Medulla oblongata (tissue), 1 donor: ENCODE data around the gene MTMR4.

ENCODE experiments used
- DNase-seq: peaks from one replicate; pipeline ENCODE4 v3.0.0-alpha.2; 2015; ENCODE audit errors: extremely low spot score

The MTMR4 gene

DNA sequence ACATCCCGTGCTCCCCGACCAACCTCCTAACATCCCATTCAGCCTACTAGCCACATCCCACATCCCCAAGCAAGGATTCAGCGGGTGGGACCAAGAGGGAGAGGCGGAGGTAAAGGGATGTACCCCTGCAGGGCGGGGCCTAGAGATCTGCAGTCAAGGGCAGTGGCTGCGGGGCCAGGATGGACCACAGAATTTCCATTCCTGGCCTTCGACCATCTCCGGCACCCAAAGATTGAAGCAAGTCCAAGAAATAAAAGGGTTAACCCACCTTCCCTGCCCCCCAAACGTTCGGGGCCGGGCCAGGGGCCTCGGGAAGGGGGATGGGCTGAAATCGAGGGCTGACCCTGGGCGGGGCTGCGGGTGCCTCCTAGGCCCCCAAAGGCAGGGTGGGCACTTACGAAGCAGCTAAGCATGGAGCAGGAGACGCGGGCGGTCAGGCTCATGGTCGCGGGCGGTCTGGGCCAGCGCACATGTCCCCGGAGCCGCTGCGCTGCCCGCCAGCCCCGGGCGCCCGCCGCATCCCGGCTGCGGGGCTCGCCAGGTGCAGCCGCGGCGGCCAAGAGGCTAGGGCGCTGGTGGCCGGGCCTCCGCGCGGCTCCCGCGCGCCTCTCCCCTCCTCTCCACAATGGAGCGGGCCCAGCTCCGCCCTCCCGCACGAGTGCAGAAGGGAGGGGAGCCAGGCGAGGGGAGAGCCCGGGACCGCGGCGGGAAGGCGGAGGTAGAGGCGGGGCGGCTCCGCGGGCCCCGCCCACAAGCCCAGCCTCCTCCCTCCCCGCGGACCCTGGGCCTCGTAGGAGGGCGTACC is at the start of gene MTMR4:
Gene MTMR4, minus strand, starts transcription at position 674 of the 805 bp plus-strand sequence. Its CDS starts 231 bp downstream, at position 443.
- DNase-seq, result peak; percentile 92

- DNase-seq, result no peak
These were observed 46.1 kb upstream of the MTMR4 start for GRCh38 chr17:58560511-58560910.

- DNase-seq, result no peak
These were observed 43.5 kb upstream of the MTMR4 start for GRCh38 chr17:58557981-58558380.

- DNase-seq, result peak; percentile 84
These were observed 42.4 kb upstream of the MTMR4 start for GRCh38 chr17:58556833-58557250.

DNA sequence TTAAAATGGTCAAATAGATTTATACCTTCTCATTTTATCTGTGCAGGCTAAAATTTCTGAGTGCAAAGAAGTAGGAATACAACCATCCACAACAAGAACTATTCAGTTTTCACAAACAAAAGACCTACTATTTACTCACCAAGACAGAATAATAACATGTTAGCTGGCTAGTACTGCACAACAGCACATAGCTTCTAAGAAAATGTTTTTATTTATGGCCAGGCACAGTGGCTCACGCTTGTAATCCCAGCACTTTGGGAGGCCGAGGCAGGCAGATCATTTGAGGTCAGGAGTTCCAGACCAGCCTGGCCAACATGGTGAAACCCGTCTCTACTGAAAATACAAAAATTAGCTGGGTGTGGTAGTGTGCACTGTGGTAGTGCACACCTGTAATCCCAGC is 40.7 kb upstream of the MTMR4 start:
- peak; percentile 83 for DNase-seq

- no peak for DNase-seq
These were observed 26.8 kb upstream of the MTMR4 start for GRCh38 chr17:58541249-58541648.

GRCh38 chr17:58539698-58540097 is 25.3 kb upstream of the MTMR4 start:
- DNase-seq, result no peak

DNA sequence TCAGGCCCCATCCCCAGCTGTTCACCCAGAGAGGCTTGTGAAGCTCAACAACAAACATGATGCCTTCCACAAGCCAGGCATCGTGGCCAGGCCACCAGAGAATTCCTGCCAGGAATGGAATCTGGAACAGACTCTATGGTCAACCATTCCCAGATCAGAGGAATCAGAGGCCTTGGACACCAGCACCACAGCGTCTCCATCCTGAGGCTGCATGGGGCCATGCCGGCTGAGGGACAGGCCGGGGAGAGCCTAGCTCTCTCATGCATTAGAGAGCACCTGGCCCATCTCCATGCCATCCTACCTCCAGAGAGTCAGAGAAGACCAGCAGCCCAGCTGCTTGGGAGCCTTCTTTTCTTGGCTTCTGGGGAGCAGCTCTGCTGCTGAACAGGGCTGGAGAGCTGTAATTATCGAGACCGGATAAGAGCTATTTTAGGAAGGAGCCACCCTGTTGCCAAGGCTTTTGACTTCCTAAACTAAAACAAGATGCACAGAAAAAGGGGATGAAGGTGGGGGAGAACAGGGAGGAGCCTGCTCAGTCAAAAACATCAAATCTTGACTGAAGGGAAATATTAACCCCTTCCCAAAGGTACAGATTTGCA is 24.5 kb upstream of the MTMR4 start:
- no peak for DNase-seq

DNA sequence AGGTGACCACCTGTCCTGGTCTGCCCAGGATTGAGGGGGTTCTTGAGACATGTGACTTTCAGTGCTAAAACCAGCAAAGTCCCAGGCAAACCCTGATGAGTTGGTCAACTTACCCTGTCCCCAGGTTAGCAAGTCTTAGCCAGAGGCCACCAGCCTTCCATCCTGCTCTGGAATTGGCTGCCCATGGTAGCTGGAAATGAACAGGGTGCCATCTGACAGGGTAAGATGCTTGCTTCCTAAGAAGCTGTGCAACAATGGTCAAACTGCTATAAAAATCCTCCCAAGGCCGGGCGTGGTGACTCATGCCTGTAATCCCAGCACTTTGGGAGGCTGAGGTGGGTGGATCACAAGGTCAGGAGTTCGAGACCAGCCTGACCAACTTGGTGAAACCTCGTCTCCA is 22.8 kb upstream of the MTMR4 start:
- DNase-seq, result no peak

DNA sequence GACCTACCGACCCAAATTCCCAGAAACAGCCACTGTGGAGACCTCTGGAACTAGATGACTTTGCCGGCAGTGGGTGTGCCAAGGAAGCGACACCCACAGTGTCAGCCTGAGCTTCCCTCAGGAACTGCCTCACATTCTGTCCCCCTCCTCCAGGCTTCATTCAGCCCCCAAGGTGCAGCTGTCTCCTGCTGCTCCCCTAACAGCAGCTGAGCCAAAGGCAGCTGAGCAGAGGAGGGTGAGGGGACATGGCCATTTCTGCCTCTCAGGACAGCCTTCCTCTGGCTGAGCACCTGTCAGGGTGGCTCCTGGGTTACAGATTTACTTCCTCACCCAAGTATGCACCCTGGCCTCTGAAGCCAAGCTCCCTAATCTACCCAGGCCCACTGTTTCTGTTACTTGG is 22.1 kb upstream of the MTMR4 start:
- no peak for DNase-seq

DNA sequence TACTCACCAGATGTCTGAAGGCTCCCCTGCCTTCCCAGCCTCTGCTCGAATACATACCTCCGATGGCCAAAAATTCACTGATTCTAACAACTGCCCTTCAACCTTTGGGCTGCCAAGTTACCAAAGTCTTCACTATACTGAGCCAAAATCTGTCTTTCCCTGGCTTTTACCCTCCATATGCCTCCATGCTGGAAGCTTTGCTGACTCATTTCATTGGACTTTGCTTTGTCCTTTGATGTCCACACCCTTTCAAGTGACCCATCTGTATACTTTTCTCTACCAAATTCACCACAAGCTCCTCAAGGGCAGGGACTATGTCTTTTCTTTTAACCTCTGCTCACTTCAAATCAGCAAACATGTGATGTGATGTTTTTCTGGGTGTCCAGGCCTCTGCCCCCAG is 21.0 kb upstream of the MTMR4 start:
- DNase-seq, result no peak

GRCh38 chr17:58534901-58535421 is 20.5 kb upstream of the MTMR4 start:
- no peak for DNase-seq

- DNase-seq, result no peak
These were observed 19.9 kb upstream of the MTMR4 start for GRCh38 chr17:58534331-58534730.

DNA sequence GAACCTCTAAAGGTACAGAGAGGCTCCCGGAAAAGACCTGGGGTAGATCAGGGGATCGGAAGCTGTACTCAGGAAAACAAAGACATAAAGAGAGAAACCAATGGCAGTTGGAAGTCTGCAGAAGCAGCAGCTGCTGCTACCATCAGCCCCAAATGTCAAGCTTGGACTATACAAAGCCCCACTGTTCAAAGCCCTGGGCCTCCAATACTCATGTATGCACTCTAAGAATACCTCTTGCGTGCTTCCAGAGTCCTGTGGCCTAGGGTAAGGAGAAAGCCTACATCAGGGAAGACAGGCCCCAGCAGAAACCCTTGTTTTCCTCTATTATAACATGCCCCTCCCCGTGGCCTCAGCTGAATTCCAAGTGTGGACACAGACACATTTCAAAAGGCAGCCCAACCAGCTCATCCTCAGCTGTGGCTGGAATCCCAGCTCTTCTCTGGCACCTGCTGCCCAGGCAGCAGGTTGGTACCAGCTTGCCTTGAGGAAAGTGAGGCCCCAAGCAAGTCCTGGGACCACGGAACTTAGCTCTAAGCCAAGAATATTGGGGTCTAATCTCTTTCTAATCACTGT is 19.3 kb upstream of the MTMR4 start:
- DNase-seq, result peak; percentile 75

DNA sequence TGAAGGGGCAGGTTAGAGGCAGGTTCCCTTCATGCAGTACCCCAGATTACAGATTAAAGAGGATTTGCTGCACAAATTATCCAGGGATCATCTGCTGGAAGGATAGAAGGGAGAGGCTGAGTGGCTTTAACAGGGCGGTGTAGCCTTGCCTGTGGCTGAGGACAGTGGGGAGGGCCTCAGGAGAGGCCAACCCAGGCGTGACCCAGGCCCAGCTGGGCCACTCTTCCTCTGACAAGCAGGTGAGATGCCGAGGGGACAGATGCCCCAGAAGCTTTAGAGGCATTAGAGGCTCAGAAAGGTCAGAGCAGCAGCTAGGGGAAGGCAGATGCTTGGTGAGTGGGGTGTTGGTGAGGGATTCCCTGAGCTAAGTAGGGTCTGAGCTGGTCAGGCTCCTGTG is 18.1 kb upstream of the MTMR4 start:
- DNase-seq, result no peak

DNA sequence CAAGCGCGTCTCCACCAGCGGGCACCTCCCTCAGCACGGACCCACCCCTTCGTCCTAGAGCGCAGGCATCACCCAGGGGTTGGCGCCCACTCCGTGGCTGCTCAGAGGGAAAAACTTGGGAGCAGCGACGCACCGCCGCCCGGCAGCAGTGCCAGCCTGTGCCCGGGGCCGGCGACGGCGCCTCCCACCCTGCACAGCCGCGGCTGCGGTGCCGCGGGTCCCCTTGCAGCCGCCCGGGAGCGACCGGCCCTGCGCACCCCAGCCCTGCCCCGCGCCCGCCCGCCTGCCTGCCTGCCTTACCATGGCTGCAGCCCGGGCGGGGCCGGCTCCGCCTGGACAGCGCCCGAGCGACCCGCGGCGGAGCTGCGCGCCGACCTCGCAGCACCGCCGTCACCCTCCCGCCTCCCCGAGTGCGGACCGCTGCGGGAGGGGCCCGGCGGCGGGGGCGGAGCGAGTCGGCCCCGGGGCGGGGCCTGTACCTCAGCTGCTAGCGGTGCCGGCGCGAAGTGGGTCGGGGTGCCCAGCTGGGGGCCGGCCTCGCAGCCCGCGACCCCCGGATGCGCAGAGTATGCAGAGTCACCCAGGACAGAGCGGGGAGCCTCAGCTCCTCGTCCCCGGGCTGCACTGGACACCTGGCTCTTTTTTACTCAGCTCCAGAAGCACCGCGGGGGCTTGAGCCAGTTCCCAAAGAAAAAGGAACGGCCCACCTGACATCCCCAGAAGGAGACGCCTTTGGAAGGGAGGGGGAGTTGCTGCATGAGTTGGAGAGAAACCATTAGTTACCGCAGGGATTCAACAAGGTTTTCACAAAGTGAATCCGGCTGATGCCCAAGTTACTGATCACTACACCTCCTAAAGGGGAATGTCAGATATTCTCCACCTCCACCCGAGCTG is 17.5 kb upstream of the MTMR4 start:
- DNase-seq, result peak; percentile 80

- DNase-seq, result peak; percentile 28
These were observed 16.7 kb upstream of the MTMR4 start for GRCh38 chr17:58531122-58531521.

- peak; percentile 22 for DNase-seq
These were observed 16.2 kb upstream of the MTMR4 start for GRCh38 chr17:58530655-58531054.

DNA sequence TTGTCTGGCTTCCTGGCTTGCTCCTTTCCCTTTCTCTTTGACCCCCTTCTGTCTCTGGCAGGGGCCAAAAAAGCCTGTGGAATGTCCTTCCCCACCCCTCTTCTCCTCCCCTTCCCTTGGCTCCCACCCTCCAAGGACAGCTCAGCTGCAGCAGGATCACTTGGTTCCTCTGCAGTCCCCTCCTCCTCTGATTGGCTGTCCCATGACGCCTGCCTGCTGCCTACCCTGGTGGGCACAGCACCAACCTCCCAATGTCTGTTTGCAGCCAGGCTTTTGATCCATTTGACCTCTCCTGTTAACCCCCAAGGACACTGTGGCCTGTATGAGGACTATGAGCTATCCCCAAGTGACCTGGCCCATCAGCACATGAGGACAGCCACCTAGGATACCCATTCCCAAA is 14.8 kb upstream of the MTMR4 start:
- peak; percentile 82 for DNase-seq

DNA sequence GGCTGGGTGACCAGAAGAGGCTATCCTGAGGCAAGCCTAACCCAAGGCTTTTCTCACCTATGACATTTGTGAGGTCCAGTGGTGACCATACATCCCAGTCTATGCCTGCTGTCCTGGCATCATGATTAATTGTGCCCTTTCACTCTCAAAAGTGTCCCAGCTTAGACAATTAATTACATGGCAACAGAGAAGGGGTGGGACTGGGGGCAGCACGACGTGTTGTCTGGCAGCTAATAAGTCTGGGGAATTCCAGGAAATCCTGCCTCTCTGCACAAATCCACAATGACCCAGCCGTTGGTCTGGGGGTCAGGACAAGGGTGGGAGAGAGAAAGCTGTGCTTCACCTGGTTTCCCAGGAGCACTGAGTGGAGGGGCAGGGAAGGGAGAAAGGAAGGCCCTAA is 14.0 kb upstream of the MTMR4 start:
- DNase-seq, result peak; percentile 26

- peak; percentile 94 for DNase-seq
These were observed 13.5 kb upstream of the MTMR4 start for GRCh38 chr17:58527949-58528348.

GRCh38 chr17:58527306-58527705 is 12.9 kb upstream of the MTMR4 start:
- peak; percentile 51 for DNase-seq
